GM18498 (cell line): Measurements from ENCODE around the gene PAX4.
A peak's percentile ranks its signal among the peaks of the same experiment; 100 is the strongest.
"Not testable (repeated sequence)": the region's sequence is repeated elsewhere in the genome, so short reads cannot be mapped to it uniquely, and the experiment has no call there.

Experiments
- ATAC-seq: cut with Tn5 transposase; IDR thresholded peaks from one replicate; pipeline ENCODE4 v1.9.1; 2021; ENCODE audit warnings: mild to moderate bottlenecking, moderate library complexity; ENCODE audit not compliant: unreplicated experiment

Gene PAX4

DNA sequence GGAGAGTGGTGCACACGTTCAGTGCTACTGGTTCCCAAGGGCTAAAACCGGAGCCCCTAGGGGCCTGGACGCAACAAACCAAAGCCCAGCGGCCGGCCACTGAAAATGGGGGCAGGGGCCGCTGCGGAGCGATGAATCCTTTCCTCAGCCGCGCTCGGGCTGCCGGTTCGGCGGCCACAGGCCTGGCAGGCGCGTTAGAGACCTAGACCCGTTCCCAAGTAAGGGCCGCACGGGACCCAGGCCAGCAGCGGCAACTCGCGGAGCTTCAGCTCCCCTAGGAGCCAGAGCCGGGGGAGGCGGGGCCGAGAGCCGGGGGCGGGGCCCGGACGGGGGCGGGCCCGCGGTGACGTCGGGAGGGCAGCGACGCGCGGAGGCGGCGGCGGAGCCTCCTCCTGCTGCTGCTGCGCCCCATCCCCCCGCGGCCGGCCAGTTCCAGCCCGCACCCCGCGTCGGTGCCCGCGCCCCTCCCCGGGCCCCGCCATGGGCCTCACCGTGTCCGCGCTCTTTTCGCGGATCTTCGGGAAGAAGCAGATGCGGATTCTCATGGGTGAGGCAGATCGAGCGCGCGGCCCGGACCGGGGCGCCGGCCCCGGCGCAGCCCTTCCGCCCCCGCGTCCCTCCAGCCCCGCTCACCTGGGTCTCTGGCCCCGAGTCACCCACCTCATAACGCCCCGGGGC lies 29.8 kb downstream of the PAX4 start, which contains the start of gene ARF5:
Gene ARF5, plus strand, starts transcription at position 393 of the 678 bp plus-strand sequence. Its CDS starts 88 bp downstream, at position 481.
- peak; percentile 82 for ATAC-seq

DNA sequence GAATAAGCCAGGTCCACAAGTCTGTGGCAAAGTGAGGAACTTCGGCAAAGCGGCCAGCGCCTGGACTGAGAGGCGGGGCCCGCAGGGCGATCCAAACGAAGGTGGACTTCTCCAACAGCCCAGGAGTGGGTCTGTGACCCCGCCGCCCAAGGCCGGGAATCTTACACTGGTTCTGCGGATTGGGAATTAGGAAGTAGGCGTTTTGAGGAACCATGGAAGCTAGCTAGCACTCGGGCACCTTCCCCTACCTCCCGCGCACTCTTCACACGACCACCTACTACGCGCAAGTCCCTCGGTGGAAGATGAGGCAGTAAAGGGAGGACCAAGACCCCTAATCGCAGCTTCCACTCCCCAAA lies 30.3 kb downstream of the PAX4 start:
- ATAC-seq, result no peak

DNA sequence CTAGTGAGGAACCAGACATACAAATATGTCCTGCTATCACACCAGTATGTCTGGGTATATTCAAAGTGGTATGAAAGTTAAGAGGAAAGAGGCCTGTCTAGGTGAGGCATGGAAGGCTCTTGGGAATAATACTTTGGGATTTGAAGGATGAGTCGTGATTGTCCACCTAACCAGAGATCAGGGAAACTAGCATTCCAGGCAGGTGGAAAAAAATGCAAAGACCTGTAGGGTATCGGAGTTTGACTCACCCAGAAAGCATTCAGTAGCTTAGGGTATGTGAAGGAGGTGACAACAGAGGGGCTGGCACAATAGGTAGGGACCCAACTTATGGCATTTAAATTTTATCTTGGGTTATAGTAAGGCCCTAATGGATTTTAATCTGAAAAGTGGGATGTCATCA lies 31.6 kb downstream of the PAX4 start:
- no peak for ATAC-seq

DNA sequence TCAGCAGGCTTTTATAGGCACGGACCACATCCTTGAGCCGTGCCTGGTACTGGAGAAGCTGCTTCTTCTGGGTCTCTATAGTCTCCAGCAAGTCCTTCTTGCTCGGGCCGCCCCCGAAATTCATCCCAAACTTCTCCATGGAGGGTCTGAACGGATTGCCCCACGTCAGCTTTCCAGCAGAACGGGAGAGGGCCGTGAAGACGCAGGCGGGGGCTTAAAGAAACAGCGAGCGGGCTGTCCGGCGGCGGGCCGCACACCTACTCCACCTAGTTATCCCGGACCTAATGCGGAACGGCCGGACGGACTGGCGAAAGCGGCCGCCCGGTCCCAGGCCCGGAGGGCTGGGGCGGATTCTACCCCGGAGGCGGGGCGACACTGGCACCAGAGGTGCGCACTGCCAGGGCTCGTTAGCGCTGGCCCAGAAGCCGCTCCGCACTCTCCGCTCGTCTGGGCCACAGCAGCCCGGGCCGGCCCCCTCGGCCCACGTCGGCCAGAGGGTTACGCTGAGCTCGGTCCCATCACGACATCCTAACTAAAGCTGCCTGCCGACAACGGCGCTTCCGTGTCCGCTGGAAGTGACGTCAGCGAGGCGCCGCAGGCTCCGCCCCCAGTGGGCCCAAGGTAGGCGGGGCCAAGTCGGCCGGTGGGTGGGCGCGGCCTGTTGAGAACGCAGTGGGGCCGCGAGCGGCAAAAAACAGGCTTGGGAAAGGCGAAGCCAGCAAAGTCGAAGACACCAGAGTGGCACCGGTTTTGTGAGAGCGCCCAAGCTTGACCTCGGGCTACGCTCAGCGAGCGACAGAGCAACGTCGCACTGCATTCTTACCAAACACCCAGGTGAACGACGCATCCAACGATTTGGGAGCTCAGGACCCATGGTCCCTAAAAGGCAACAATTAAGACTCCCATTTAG lies 32.6 kb downstream of the PAX4 start, which contains the start of gene GCC1:
Gene GCC1, minus strand, starts transcription at position 553 of the 910 bp plus-strand sequence. Its CDS starts 414 bp downstream, at position 139.
- peak; percentile 84 for ATAC-seq

DNA sequence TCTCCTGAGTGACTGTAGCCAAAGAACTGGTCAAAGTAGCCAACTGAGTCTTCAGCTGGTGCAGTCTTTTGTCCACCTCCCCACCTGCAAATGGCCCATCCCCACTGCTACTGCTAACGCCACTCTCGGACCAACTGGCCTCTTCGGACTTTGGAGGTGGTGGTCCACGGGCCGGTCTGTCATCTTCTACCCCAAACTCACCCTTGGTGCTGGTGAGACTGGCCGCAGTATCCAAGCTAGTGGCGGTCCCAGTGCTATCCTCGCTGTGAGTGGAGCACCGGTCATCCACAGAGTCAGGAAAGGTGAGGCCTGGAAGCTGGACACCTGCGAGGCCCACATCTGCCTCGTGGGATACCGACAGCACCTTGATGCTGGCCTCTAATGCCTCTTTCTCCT lies 33.3 kb downstream of the PAX4 start:
- ATAC-seq, result no peak

DNA sequence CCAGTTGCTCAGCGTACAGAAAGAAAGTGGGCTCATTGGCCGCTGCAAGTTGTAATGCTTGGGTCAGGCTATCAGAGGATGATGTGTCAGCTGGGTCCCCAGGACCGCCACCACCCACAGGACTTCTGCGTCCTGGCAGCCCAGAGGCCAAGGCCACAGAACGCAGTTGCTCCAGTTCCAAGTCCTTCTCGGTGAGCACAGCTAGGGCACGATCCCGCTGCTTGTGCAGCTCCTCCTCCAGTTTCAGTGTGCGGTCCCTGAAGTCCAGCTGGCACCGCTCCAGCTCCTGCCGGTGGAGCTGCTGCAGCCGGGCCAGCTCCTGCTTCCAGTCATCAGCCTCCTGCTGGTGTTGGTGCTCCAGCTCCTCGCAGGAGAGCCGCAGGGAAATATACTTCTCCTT lies 35.6 kb downstream of the PAX4 start:
- ATAC-seq, result no peak

DNA sequence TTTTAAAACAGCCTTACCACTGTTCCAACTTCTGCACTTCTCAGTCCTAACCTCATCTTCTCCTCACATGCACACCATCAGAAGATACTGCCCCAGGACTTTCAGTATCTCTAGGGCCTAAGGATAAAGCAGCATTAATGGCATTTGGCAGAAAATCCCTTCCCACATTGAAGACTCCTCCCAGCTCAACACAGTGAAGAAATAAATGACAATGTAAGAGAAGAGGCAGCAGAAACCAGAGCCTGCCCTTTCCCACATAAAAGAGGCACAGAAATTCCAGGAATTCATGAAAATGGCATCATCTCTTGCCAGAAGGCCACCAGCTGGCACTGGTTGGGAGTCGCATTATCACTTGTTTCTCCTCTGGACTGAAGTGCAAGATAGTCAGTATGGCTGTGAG lies 36.2 kb downstream of the PAX4 start:
- no peak for ATAC-seq

DNA sequence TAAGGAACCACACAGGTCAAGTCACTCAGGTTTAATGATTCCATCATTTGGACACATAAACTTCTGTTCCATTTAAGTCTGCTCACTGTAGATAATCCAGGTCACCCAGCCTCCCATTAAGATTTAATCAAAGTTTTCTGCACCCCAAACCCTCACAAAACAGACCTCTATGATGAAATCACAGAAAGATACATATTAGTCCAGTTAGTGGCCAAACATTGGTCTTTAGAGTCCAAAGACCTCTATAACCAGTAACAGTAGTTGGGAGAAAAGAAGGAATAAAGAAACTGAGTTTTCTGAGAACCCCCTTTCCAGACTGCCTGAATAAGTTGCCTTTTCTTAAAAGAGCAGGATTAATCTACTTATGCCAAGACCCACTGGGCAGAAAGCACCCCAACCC lies 37.3 kb downstream of the PAX4 start:
- no peak for ATAC-seq

DNA sequence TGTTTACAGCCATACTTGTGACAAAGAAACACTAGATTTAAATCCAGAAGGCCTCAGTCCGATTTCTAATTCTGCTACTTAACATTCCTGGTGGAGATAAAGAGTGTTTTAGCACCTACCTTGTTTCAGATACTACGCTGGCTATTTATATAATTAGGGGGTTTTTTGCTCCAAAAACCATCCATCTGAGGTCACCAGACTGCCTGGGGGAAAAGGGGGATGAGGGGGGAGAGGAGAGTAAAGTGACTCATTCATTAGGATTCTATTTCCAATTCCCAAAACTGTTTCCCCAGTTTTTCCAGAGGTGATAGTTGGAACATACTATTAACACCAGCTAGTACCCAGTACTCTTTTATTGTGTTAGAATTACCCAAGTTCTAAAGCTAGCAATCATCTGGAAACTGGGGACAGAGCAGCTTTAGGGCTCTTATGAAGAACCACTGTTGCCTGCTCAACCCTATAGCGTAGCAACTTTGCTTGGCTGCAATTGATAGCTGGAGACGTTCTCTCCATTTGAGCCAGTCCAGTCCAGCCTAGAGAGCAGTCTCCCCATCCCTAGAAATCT lies 39.1 kb downstream of the PAX4 start:
- no peak for ATAC-seq

DNA sequence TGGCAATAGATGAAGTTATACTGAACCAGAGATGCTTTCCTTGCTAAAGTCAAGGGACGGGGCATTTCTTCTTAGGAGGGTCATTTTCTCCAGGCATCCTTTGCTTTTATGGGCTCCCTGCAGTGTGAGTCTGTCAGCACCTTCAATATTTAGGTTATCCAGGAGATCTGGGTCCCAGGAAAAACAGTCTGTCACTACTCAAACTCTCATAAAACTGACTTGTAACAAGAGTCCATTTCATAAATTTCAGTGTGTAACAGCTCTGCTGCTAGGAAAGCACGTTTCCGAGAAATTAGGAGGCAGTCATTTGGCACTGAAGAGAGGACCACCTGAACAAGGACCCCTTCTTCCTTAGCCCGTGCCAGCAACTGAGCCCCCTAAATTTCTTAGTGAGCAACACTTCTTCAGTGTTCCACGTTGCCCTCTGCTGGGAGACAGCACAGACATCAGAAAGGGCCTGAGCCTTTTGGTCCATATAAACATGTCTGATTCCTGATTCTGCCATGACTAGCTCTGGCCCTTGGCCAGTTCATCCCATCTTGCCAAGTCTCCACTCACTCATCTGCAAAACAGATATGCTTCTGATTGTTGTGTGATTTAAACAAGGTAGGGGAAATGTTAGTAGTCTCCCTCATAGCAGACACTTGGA lies 39.8 kb downstream of the PAX4 start:
- no peak for ATAC-seq

DNA sequence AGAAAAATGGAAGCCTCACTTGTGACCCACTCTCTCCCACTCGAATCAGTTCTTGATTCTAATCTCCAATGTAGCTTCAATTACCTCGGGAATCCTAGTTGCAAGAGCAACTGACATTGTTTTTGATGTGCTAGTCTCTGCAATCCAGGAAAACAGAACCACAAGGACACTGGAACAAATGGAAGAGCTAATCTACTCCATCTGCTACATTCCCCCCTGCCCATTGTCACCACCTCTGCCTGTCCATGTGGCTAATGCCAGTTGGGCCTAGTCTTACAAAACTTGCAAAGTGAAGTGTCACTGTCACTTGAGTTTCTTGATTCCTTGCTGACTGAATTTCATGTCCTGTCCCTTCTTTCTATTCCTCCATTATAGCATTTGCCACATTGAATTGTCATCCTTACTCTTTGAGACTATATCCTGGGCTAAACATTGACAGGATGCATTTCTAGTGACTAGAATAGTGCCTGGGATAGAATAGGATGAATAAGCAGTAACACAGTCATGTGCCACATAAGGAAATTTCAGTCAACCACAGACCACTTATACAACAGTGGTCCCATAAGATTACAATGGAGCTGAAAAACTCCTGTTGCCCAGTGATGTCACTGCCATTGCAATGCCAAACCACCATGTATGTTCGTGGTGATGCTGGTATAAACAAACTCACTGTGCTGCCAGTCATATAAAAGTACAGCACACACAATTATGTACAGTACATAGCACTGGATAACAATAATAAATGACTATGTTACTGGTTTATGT lies 46.0 kb downstream of the PAX4 start:
- no peak for ATAC-seq

DNA sequence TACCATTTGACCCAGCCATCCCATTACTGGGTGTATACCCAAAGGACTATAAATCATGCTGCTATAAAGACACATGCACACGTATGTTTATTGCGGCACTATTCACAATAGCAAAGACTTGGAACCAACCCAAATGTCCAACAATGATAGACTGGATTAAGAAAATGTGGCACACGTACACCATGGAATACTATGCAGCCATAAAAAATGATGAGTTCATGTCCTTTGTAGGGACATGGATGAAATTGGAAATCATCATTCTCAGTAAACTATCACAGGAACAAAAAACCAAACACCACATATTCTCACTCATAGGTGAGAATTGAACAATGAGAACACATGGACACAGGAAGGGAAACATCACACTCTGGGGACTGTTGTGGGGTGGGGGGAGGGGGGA lies 49.9 kb downstream of the PAX4 start:
- ATAC-seq, result not testable (repeated sequence)

DNA sequence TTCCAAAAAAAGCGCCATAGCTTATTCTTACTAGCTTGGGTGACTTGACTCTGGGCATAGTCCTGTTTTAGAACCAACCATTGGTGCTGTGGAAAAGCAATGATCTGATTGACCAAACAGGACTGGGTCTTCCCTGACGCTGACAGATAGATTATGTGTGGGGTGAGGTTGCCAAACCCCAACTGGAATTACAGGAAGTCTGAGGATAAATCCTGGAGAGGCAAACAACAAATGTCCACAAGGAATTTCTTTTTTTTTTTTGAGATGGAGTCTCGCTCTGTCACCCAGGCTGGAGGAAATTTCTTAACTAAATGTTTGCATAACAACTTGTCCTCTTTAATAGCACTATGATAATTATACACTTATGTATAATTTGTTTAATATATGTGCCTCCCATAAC lies 51.7 kb downstream of the PAX4 start:
- ATAC-seq, result no peak
